Fibroblast of gingiva (primary cell): ENCODE measurements around the gene RNASE1.
"Not testable (repeated sequence)": the region's sequence is repeated elsewhere in the genome, so short reads cannot be mapped to it uniquely, and the experiment has no call there.

Experiments
- DNase-seq: peaks from one replicate; pipeline ENCODE4 v3.0.0-alpha.2; 2011; ENCODE audit warnings: low read depth

RNASE1 gene

DNA sequence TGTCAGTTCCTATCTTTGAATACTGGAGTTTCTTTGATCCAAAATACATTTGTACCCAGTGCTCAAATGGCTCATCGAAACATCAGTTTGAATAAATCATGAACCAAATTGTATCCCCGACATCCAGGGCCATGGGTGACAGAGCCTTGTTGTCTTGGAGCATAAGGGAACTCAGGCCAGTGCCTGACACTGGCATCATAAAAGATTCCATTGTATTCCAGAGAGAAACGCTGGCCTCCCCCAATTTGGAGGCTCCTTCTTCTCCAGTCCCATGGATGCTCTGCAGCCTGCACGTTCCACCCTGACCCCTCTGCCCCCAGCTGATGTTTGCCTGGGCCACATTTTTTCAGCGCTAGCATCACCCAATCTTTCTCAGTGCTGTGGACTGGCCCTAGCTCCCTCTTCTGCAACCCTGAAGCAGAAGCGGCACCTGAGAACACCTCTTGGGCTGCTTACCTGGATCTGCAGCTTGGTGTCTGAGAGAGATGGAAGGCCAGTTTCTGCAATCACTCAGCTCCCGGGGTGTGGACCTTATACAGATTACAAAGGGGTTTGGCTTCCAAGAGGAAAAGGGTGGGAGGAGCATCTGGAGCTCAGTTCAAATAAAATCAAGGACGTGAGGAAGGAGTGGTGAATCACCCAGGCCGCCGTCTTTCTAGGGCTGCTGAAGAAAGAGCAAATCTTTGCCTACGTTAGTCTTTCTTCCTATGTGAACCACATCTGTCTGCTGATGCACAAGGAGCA is at the start of gene RNASE1:
Gene RNASE1 (minus strand): TSS at position 504 of the 744 bp plus-strand sequence. CDS start 776 bp downstream, outside the sequence.
- no peak for DNase-seq

DNA sequence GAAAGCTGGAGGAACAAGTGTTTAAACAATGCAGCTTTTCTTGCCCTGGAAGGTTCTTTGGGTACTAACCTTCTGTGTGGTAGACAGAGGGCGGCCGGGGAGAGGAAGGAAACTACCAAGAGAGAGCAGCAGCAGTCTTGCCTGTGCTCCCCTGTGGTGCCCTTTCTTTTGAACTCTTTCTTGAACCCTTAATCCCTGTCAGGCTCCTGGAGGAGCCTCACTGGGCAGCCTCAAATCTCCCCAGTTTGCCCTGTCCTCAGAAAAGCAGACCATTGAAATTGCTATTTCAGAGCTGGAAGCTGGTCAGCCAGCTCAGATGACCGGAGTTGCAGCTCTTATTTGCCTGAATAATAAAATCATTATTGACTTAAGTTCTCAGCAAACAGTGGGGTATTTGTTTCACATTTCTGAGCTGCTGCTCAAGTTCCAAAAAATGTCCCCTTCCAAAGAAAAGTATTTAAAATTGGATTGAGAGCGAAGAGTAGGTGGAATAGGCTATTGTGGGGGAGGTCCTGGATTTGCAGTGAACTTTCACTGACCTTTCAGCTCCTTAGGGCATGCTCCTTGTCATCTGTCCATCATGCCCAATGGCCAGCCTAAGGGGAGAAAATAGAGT is 46.4 kb upstream of the RNASE1 start:
- DNase-seq = no peak

DNA sequence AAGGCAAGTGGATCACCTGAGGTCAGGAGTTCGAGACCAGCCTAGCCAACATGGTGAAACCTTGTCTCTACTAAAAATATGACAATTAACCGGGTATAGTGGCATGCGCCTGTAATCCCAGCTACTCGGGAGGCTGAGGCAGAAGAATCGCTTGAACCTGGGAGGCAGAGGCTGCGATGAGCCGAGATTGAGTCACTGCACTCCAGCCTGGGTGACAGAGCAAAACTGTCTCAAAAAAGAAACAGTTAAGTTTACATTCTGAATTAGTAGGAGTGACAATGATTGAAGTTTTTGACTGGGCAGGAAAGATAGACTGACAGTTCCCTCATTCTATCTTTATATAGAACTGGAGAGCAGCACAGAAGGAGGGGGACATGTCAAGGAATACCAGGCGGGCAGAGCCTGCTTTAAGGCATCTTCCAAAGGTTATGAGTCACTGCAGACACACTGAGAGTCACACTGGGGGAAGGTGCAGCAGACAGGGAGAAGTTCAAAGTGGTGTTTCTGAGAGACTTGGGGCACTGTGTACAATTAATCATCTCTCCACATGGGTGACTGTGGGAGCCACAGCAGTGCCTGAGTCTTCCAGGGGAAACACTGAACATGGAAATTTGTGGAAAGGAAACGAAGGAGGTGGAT is 45.8 kb upstream of the RNASE1 start:
- DNase-seq = no peak

DNA sequence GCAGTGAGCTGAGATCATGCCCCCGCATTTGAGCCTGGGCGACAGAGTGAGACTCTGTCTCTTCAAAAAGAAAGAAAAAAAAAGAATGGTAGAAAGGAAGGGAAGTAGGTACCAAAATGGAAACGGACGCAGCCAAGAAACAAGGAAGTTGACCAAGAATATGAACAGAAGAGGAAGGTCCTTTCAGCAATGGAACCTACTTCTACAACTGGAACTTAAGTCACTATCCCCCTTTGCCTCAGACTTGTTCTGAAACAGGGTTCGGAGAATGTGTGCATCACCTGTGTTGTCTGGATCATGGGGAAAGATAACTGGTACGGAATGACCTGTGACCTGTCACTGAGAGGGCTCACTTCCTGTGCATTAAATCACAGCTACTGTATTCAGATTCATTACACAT is 43.9 kb upstream of the RNASE1 start:
- no peak for DNase-seq

DNA sequence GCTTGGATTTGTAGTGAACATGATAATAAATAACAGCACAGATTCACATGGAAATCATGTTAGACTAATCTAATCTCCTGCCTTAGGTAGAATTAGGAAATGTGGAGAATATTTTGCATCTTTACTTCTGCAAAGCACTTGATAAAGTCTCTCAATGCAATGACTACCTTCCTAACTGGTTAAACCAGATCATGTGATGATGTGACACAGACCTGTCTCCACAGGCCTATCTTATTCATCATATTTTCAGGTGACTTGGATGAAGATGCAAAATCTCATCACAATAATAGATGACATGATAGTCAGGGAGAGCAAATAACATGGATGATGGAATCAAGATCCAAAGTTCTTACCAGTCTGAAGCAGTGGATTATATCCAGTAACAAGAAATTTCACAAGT is 38.5 kb upstream of the RNASE1 start:
- DNase-seq = no peak

DNA sequence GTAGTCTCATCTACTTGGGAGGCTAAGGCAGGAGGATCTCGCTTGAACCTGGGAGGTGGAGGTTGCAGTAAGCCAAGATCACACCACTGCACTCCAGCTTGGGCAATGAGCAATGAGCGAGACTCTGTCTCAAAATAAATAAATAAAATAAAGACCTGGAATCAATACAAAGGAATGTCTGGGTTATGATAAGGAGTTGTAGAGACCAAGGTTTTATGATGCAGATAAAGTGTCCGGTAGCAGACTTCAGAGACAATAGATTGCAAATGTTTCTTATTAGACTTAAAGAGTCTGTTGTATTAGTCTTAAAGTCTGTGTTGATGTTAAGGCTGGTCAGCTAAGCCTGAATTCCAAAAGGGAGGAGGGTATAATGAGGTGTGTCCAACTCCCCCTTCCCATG is 35.2 kb upstream of the RNASE1 start:
- no peak for DNase-seq

DNA sequence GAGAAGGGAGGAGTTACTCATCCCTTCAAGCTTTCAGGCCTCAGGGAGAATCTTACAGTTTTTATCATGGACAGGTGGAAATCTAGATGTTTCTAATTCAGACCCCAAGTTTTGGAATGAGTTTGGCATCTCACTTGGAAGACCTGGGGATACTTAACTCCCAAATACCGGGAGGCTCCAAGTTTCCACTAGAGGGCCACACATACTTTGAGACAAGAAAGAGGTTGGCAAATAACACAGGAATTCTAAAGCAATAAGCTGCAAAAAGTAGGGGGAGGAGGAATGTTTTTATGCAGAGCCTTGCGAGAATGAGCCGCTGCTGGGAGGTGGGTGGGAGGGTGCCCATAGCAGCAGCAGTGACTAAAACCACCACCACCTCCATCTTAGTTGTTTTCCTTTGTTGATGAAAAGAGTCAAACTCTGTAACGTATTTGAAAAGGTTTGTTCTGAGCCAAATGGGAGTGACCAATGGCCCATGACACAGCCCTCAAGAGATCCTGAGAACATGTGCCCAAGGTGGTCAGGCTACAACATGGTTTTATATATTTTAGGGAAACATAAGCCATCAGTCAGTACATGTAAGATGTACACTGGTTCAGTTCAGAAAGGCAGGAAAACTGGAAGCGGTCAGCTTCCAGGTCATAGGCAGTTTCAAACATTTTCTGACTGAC is 34.2 kb upstream of the RNASE1 start:
- peak; percentile 4 for DNase-seq

DNA sequence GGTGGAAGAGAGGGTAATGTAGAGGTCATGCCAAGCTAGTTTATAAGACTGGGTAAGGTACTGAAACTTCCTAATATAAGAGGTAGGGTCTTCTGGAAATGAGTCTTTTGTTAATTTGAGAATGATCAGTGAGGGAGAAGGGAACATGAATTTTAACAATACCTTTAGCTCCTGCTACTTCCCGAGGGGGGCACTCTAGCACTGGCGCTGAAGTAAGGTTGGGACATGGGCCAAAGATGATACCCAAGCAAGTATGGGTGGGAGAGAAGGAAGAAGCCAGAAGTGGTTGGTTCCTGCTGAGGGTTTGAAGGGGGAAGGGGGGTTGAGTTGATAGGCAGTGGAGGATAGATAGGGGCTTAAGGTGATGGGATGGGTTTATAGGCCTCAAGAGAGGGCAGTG is 32.3 kb upstream of the RNASE1 start:
- no peak for DNase-seq

DNA sequence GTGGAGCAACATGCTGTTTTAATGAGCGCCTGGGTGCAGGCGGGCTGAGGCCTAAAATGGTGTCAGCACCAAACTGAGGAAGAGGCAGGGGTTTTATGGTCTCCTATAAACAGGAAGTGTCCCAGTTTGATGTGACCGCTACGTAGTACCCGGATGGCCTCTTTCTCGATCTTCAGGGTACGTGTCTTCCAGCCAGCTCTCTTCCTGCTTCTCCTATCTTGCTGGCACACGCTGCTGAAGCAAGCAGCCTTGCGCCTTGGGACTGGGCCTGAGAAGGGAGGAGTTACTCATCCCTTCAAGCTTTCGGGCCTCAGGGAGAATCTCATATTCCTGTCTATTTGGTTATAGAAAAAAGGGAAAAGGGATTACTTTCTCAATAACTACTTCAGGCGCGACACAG is 28.2 kb upstream of the RNASE1 start:
- no peak for DNase-seq

DNA sequence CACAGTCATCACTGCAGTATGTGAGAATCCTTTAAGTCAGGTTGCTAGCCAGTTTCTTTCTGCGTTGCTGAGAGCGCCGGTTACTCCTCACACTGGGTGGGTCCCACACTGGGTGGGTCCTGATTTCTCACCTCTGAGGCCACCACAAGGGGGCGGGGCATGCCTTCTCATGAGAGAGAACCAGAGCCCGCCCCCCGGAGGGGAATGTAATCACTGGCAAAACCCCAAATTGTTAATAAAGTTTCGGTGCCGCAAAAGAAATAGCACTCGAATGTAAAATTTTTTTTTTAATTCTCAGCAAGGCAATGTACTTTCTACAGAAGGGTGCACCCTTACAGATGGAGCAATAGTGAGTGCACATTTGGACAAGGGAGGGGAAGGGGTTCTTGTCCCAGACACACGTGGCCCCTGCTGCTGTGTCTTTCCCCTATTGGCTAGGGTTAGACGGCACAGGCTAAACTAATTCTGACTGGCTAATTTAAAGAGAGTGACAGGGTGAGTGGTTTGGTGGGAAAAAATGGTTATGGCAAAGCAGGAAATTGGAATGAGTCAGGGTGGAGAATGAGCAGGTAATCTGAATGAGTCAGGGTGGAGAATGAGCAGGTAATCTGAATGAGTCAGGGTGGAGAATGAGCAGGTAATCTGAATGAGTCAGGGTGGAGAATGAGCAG is 25.5 kb upstream of the RNASE1 start:
- not testable (repeated sequence) for DNase-seq

DNA sequence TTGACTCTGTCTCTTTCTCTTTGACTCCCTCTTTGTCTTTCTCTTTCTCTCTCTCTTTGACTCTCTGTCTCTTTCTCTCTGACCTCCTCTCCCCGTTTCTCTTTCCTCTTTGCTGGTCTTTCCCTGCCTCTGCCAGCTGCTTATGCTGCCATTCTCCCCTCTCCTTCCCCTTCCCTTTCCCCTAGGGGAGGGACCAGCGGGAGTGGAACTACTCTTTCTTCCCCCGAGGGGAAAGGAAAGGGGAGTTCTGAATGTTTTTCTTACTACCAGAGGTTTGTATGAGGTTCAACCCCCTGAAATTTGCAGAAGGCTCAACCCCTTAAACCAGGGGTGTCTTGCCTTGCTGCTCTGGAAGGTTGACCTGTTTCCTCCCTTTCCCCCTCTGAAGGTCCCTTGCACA is 24.7 kb upstream of the RNASE1 start:
- DNase-seq = no peak

DNA sequence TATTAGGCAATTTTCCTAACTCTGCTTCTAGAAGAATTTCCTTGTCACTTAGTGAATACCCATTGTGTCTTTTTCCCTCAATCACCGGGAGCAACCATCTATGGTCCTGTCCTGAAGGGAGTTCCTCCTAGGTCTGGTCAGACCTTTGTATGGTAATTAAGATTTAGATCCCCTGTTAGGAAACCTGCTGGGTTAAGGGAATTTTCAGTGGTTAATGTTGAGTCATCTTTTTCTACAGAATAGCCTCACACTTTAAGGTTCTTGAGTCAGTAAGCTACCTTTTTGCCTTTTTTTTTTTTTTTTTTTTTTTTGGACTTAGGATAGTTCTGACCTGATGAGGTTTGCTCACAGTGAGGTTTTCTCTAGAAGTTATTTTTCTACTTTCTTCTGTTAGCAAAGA is 24.0 kb upstream of the RNASE1 start:
- DNase-seq = not testable (repeated sequence)

DNA sequence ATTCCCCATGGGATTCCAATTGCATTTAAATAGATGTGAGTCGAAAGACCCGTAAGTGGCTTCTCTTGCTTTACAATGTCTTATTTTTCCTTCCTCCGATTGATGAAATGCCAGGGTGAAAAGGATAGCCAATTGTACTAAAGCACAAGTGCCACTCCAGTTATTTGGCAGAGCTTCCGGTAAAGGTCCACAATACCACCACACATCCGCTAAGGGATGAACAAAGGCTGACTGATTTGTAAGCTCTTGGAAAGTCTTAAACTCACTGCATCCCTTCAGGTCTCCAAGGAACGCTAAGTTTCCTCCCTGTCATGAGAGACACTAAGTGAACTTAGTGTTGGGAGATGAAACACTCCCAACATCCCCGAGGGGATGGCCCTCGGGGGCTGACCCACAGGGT is 21.2 kb upstream of the RNASE1 start:
- DNase-seq = no peak

DNA sequence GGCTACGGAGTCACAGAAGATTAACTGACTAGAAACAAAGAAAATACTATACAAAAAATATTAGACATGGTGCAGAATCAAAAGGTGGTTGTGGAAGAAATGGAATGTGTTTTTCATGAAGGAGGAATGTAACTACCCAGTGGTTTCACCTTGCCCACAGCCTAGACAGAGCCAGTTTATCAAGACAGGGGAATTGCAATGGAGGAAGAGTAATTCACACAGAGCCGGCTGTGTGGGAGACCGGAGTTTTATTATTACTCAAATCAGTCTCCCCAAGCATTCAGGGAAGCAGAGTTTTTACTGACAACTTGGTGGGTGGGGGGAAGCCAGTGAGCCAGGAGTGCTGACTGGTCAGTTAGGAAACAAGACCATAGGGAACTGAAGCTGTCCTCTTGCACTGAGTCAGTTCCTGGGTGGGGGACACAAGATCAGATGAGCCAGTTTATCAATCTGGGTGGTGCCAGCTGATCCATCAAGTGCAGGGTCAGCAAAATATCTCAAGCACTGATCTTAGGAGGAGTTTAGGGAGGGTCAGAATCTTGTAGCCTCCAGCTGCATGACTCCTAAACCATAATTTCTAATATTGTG is 19.0 kb upstream of the RNASE1 start:
- not testable (repeated sequence) for DNase-seq

DNA sequence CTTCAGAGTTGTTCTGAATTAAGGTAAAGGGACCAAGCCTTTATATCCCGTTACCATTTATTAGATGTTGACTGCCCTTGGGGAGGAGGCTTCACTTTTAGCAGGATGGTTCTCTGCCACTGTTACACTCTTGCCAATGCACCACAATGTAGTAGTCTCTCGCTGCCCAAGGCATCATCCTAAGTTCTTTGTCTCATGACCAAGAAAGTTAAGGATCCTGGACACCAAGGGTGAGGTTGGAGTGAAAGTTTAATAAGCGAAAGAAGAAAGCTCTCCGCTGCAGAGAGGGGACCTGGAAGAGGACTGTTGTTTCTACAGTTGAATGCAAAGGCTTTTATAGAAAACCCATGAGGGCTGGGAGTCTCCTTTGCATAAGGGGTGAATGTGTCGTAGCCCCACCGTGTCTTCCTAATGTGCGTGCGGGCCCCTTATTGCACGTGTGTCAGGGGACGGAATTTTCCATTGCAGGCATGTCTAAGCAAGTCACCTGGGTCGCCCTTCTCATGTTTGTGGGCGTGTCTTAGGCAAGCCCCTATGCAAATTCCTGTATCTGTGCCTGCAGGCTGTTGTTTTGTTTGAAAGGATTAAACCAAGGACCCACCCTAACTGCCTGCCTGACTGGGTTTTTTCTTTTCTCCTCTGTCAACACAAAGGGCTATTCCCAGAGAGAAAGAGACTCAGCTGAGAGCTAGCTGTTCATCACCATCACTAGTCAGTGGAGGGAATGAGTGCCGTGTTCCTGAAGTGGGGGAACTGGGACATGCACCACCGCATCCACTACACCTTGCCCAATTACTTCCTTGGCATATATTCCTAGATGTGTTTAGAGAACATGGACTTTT is 17.6 kb upstream of the RNASE1 start:
- no peak for DNase-seq

DNA sequence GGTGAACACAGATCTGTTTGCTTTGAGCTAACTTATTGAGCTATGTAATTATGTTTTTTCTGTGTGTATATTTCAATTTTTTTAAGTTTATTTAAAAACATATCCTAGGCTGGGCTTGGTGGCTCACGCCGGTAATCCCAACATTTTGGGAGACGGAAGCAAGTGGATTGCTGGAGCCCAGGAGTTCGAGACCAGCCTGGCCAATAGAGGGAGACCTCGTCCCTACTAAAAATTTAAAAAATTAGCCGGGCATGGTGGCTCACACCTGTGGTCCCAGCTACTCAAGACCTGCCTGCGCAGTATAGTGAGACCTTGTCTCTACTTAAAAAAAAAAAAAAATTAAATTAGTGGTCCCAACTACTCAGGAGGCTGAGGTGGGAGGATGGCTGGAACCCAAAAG is 16.2 kb upstream of the RNASE1 start:
- DNase-seq = no peak

DNA sequence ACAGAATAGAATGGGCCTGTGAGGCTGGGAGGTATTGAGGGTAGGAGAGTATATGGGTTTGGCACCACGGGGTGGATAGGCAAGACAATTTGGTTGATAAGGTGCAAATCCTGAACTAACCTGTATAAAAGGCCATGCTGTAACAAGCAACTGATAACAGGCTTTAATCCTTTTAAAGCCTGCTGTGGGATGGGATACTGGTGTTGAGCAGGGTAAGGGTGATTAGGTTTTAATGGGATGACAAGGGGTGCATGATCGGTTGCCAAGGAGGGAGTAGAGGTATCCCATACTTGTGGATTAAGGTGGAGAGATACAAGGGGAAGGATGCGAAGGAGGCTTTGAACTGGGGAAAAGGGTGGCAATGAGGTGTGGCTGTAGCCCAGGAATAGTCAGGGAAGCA is 13.3 kb upstream of the RNASE1 start:
- DNase-seq = not testable (repeated sequence)

DNA sequence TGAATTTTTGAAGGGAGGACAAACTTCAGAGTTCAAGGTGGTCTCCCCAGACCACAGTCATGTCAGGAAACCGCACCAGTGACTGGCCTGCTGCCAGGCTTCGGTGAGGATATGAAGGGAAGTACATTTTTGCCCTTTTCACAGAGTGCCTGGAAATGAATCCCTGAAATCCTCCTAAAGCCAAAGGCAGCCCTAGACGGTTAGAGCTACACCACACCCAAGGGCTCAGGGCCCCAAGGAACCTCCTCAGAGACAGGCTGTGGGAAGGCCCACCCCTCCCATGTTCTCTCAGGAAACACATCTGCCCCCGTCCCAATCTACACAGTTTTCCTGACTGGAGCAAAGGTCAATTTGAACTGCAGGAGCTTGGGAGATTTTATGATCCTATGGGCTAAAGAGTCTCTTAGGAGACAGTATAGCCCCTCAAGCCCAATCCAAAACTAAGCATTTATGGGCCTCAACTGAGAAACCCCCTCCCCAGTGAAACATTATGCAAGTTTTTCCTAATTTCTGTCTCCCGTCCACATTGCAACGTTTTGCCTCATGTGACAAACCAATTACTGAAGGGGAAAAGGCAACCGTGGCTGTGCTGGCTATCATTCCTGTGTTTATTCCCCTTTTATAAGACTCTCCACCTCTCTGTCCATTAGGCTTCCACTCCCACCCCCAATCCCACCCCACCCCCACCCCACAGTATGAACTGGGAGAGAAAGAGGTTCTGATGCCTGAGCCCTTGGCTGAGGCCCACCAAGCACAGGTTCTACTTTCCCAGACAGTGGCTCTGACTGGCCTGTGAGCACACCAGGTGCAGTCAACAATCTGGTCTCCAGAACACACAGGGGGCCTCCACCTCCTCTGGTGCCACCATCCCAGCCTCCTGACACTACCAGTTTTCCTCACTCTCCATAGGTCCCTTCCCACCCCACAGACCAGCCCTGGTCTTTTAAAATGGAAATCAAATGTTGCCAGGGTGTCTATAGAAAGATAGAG is 9.6 kb upstream of the RNASE1 start:
- no peak for DNase-seq

DNA sequence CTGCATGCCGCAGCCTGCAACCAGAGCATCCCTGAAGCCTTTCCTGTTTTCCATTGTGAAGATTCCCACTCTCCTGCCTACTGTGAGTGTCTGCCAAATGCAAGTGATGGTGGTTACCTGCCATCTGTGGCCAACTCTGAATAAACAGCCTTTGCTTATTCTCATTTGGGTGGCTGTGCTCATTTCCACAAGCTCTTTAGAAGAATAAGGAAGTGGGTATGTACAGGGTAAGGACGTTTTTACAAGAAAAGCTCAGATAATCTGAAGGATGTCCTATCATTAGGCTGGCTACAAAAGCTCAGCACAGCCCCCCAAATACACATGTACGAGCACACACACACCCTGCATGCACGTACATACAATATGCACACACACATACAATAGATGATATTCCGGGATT is 7.3 kb upstream of the RNASE1 start:
- DNase-seq = no peak

DNA sequence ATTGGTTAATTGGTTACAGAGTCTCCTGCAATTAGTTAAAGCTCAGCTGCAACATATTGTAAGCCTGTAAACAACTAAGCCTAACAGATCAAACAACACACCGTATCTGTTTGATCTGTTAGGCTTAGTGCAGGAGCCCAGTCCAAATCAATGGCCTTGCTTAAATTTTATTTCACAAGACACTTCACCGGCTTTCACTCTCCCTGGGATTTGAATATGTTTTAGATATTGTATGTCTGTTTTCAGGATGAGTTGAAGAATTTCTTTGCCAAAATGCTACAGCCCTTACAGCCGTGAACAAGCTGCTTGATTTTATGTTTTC is 5.5 kb upstream of the RNASE1 start:
- DNase-seq = no peak
